ENCODE results near the gene RNF2.

DNA sequence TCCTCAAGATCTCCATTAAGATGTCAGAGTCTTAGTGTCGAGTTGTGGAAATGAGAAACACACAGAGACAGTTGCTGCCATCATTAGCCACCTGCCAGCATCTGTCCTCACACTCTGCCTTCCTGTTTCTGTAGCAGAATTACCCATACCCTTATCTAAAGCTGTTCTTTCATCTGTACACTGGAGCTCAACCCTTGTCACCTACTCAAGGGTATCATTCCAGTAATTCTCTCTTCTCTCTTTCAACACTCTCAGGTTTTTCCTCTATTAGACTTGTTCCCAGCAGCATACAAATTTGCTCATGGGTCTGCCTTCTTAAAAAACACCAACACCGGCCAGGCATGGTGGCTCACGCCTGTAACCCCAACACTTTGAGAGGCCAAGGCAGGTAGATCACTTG is 27.4 kb upstream of the RNF2 start:
- TF ChIP-seq, protein P1, sequence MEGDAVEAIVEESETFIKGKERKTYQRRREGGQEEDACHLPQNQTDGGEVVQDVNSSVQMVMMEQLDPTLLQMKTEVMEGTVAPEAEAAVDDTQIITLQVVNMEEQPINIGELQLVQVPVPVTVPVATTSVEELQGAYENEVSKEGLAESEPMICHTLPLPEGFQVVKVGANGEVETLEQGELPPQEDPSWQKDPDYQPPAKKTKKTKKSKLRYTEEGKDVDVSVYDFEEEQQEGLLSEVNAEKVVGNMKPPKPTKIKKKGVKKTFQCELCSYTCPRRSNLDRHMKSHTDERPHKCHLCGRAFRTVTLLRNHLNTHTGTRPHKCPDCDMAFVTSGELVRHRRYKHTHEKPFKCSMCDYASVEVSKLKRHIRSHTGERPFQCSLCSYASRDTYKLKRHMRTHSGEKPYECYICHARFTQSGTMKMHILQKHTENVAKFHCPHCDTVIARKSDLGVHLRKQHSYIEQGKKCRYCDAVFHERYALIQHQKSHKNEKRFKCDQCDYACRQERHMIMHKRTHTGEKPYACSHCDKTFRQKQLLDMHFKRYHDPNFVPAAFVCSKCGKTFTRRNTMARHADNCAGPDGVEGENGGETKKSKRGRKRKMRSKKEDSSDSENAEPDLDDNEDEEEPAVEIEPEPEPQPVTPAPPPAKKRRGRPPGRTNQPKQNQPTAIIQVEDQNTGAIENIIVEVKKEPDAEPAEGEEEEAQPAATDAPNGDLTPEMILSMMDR (IDR thresholded peaks at IDR 0.05) = no peak
- TF ChIP-seq POLR2AphosphoS5 (IDR thresholded peaks at IDR 0.05; ENCODE audit: low read depth, low read length) = no peak
- TF ChIP-seq SIN3A (IDR thresholded peaks at IDR 0.05; ENCODE audit: borderline replicate concordance, insufficient read depth, low read depth, low read length) = no peak
